ENCODE data around the gene CAMTA1. TPM values are rescaled to one million over a fixed set of nuclear protein-coding genes. Genes with fewer than 3 reads are reported as not detected.

The CAMTA1 gene
- polyA plus RNA-seq, 1 donor (not counting 4 experiments of a cell fraction or from before 2014, with no cell fraction given): 51.4 TPM

- H3K9me1 ChIP-seq (ENCODE audit: control insufficient read depth, extremely low read depth, insufficient read depth, low read length): no peaks in the 10 kb centered on the region
- FAIRE-seq: no peak
- H3K4me1 ChIP-seq (ENCODE audit: control insufficient read depth, extremely low read depth, insufficient read depth, low read length): peaks cover 8% of the 10 kb centered on the region
- no peaks in the 10 kb centered on the region for H4K20me1 ChIP-seq (ENCODE audit: control insufficient read depth, extremely low read depth, insufficient read depth, low read length)
- no peak overlapping the region for H3K9ac ChIP-seq (ENCODE audit: control insufficient read depth, extremely low read depth, insufficient read depth, low read length)
- dilution Hi-C loops (cut with MboI; ENCODE audit: extremely low pct_ligation_motif_present, low sequenced_read_pairs): no loop called here
- H3K4me2 ChIP-seq (ENCODE audit: control insufficient read depth, extremely low read depth, insufficient read depth, low read depth, low read length): no peak overlapping the region
- no peak for DNase-seq (ENCODE audit: low read depth, low spot score)
- no peaks in the 10 kb centered on the region for H3K36me3 ChIP-seq (ENCODE audit: control insufficient read depth in 2 of 2, extremely low read depth in 1 of 2, insufficient read depth in 2 of 2, low read length in 2 of 2)
- no peaks in the 10 kb centered on the region for H3K9me3 ChIP-seq (ENCODE audit: control insufficient read depth, low read depth, low read length)
- H3K27me3 ChIP-seq (ENCODE audit: control insufficient read depth, extremely low read depth, insufficient read depth, low read length): peaks cover 42% of the 10 kb centered on the region
- no peak overlapping the region for H3K27ac ChIP-seq (ENCODE audit: control insufficient read depth, insufficient read depth, low read length)
- H2AFZ ChIP-seq (ENCODE audit: control insufficient read depth, low read length): no peak overlapping the region
- no peaks in the 10 kb centered on the region for H3K79me2 ChIP-seq (ENCODE audit: control insufficient read depth, insufficient read depth, low read length)
- no peak overlapping the region for H3K4me3 ChIP-seq (ENCODE audit: control insufficient read depth in 2 of 3, extremely low read depth in 1 of 3, insufficient read depth in 2 of 3, low read depth in 1 of 3, low read length in 3 of 3)
- no peak for TF ChIP-seq EZH2 (IDR thresholded peaks at IDR 0.05; ENCODE audit: low read length)
- no peak for TF ChIP-seq CTCF (optimal IDR thresholded peaks at IDR 0.05 in 1 of 3, IDR thresholded peaks at IDR 0.05 in 1 of 3, conservative IDR thresholded peaks at IDR 0.05 in 1 of 3; ENCODE audit: extremely low read depth in 1 of 3, insufficient read depth in 2 of 3, low read length in 3 of 3)
These were observed 181.1 kb downstream of the CAMTA1 start for GRCh38 chr1:6966326-6966725.

- H3K36me3 ChIP-seq (ENCODE audit: control insufficient read depth in 2 of 2, extremely low read depth in 1 of 2, insufficient read depth in 2 of 2, low read length in 2 of 2): no peaks in the 10 kb centered on the region
- no peak for TF ChIP-seq EZH2 (IDR thresholded peaks at IDR 0.05; ENCODE audit: low read length)
- TF ChIP-seq CTCF (optimal IDR thresholded peaks at IDR 0.05 in 1 of 3, IDR thresholded peaks at IDR 0.05 in 1 of 3, conservative IDR thresholded peaks at IDR 0.05 in 1 of 3; ENCODE audit: extremely low read depth in 1 of 3, insufficient read depth in 2 of 3, low read length in 3 of 3): no peak
- H3K27ac ChIP-seq (ENCODE audit: control insufficient read depth, insufficient read depth, low read length): no peak overlapping the region
- DNase-seq (ENCODE audit: low read depth, low spot score): no peak
- peaks cover 8% of the 10 kb centered on the region for H3K4me1 ChIP-seq (ENCODE audit: control insufficient read depth, extremely low read depth, insufficient read depth, low read length)
- FAIRE-seq: peak; percentile 32
- H3K79me2 ChIP-seq (ENCODE audit: control insufficient read depth, insufficient read depth, low read length): no peaks in the 10 kb centered on the region
- peak overlapping the region; percentile 11 for H2AFZ ChIP-seq (ENCODE audit: control insufficient read depth, low read length)
- peak overlapping the region; percentile 7 for H3K4me2 ChIP-seq (ENCODE audit: control insufficient read depth, extremely low read depth, insufficient read depth, low read depth, low read length)
- H3K9me3 ChIP-seq (ENCODE audit: control insufficient read depth, low read depth, low read length): no peaks in the 10 kb centered on the region
- H3K9ac ChIP-seq (ENCODE audit: control insufficient read depth, extremely low read depth, insufficient read depth, low read length): no peak overlapping the region
- no peaks in the 10 kb centered on the region for H3K9me1 ChIP-seq (ENCODE audit: control insufficient read depth, extremely low read depth, insufficient read depth, low read length)
- H3K4me3 ChIP-seq (ENCODE audit: control insufficient read depth in 2 of 3, extremely low read depth in 1 of 3, insufficient read depth in 2 of 3, low read depth in 1 of 3, low read length in 3 of 3): no peak overlapping the region
- peaks cover 37% of the 10 kb centered on the region for H3K27me3 ChIP-seq (ENCODE audit: control insufficient read depth, extremely low read depth, insufficient read depth, low read length)
- dilution Hi-C loops (cut with MboI; ENCODE audit: extremely low pct_ligation_motif_present, low sequenced_read_pairs): no loop called here
- no peaks in the 10 kb centered on the region for H4K20me1 ChIP-seq (ENCODE audit: control insufficient read depth, extremely low read depth, insufficient read depth, low read length)
These were observed 182.3 kb downstream of the CAMTA1 start for GRCh38 chr1:6967431-6968111.

All from keratinocyte (primary cell).